ENCODE results near the gene SFT2D3. TPM values are rescaled to one million over a fixed set of nuclear protein-coding genes. Genes with fewer than 3 reads are reported as not detected.
A peak's percentile ranks its signal among the peaks of the same experiment; 100 is the strongest.

The SFT2D3 gene
- total and polyA plus RNA-seq, 9 of the 15 experiments (the other 6 are each of a cell fraction or from before 2014, with no cell fraction given), result 7.5 to 9.9 (median 8.9) TPM; not detected in 2

GRCh38 chr2:127743477-127744026 is 42.3 kb downstream of the SFT2D3 start:
- no peaks in the 10 kb centered on the region for H3K9me1 ChIP-seq (ENCODE audit: control insufficient read depth, insufficient read depth, low read length)
- H3K79me2 ChIP-seq (ENCODE audit: control insufficient read depth, insufficient read depth, low read length), result no peaks in the 10 kb centered on the region
- no peaks in the 10 kb centered on the region for H3K9me3 ChIP-seq (replicated peaks; ENCODE audit: control insufficient read depth, insufficient read depth, low read depth, low read length)
- H3K27me3 ChIP-seq (ENCODE audit: control insufficient read depth in 2 of 2, insufficient read depth in 2 of 2, low read length in 2 of 2), result no peaks in the 10 kb centered on the region
- intact Hi-C loops (cut with micrococcal nuclease), result no loop called here
- in situ Hi-C loops (cut with MboI), result no loop called here
- H3K36me3 ChIP-seq (ENCODE audit: control insufficient read depth, insufficient read depth, low read length), result peaks cover 67% of the 10 kb centered on the region
- H2AFZ ChIP-seq (ENCODE audit: low read depth, low read length), result no peak overlapping the region
- DNase-seq (ENCODE audit: extremely low read depth in 1 of 4, low spot score in 3 of 4) (no peak), FAIRE-seq (peak; percentile 23), ATAC-seq (no peak)
- H3K4me1 ChIP-seq (replicated peaks in 1 of 2; ENCODE audit: control insufficient read depth in 2 of 2, insufficient read depth in 2 of 2, low read length in 2 of 2), result no peaks in the 10 kb centered on the region
- H4K20me1 ChIP-seq (replicated peaks; ENCODE audit: control insufficient read depth, insufficient read depth, low read length), result no peaks in the 10 kb centered on the region
- POLR2A ChIA-PET, result interaction anchor here (0.6 to 1.0 kb wide), 2 partner anchors 10 to 496 kb away, joined by 3 read pairs; no protein-coding TSS in a partner anchor
- BruUV-seq (replicated peaks), result no TSS peak
- WGBS (ENCODE audit: insufficient coverage, low coverage, missing lambda C conversion rate), result 59% methylated on average over 3 of the region's 3 CpGs
- H3K4me3 ChIP-seq, result no peak overlapping the region
- CTCF ChIA-PET (ENCODE audit: low intra/inter-chr PET ratio), result no interaction called here
- no peak overlapping the region for H3K27ac ChIP-seq (ENCODE audit: extremely low read depth, low read depth, low read length)
- no peak overlapping the region for H3K9ac ChIP-seq (ENCODE audit: insufficient read depth in 1 of 2, low read depth in 2 of 2, low read length in 2 of 2)
- H3K4me2 ChIP-seq (ENCODE audit: insufficient read depth, low read length), result no peak overlapping the region
- TF ChIP-seq ZNF280A (IDR thresholded peaks at IDR 0.05; ENCODE audit: low read depth, partially characterized antibody) (no peak), NFRKB (IDR thresholded peaks at IDR 0.05; ENCODE audit: low read depth) (no peak), PHTF2 (CRISPR knock-in tag; IDR thresholded peaks at IDR 0.05) (no peak), THAP7 (CRISPR knock-in tag; IDR thresholded peaks at IDR 0.05) (no peak), NR2C1 (IDR thresholded peaks at IDR 0.05) (no peak), NR2C1 (tag; IDR thresholded peaks at IDR 0.05) (no peak)
- TF ChIP-seq, protein P1, sequence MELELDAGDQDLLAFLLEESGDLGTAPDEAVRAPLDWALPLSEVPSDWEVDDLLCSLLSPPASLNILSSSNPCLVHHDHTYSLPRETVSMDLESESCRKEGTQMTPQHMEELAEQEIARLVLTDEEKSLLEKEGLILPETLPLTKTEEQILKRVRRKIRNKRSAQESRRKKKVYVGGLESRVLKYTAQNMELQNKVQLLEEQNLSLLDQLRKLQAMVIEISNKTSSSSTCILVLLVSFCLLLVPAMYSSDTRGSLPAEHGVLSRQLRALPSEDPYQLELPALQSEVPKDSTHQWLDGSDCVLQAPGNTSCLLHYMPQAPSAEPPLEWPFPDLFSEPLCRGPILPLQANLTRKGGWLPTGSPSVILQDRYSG (tag; conservative IDR thresholded peaks at IDR 0.05; ENCODE audit: low read depth), result no peak
- TF ChIP-seq, protein P2, sequence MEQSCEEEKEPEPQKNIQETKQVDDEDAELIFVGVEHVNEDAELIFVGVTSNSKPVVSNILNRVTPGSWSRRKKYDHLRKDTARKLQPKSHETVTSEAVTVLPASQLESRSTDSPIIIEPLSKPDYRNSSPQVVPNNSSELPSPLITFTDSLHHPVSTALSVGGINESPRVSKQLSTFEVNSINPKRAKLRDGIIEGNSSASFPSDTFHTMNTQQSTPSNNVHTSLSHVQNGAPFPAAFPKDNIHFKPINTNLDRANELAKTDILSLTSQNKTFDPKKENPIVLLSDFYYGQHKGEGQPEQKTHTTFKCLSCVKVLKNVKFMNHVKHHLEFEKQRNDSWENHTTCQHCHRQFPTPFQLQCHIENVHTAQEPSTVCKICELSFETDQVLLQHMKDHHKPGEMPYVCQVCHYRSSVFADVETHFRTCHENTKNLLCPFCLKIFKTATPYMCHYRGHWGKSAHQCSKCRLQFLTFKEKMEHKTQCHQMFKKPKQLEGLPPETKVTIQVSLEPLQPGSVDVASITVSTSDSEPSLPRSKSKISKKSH (CRISPR knock-in tag; IDR thresholded peaks at IDR 0.05), result no peak
- TF ChIP-seq, protein P3, sequence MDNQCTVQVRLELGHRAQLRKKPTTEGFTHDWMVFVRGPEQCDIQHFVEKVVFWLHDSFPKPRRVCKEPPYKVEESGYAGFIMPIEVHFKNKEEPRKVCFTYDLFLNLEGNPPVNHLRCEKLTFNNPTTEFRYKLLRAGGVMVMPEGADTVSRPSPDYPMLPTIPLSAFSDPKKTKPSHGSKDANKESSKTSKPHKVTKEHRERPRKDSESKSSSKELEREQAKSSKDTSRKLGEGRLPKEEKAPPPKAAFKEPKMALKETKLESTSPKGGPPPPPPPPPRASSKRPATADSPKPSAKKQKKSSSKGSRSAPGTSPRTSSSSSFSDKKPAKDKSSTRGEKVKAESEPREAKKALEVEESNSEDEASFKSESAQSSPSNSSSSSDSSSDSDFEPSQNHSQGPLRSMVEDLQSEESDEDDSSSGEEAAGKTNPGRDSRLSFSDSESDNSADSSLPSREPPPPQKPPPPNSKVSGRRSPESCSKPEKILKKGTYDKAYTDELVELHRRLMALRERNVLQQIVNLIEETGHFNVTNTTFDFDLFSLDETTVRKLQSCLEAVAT (IDR thresholded peaks at IDR 0.05), result no peak
- TF ChIP-seq, protein P4, sequence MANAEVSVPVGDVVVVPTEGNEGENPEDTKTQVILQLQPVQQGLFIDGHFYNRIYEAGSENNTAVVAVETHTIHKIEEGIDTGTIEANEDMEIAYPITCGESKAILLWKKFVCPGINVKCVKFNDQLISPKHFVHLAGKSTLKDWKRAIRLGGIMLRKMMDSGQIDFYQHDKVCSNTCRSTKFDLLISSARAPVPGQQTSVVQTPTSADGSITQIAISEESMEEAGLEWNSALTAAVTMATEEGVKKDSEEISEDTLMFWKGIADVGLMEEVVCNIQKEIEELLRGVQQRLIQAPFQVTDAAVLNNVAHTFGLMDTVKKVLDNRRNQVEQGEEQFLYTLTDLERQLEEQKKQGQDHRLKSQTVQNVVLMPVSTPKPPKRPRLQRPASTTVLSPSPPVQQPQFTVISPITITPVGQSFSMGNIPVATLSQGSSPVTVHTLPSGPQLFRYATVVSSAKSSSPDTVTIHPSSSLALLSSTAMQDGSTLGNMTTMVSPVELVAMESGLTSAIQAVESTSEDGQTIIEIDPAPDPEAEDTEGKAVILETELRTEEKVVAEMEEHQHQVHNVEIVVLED (CRISPR knock-in tag; IDR thresholded peaks at IDR 0.05), result no peak

Data from K562 (cell line).